GM10266 (cell line): Measurements from ENCODE around the gene CHN1.

ENCODE experiments used
- DNase-seq: peaks from one replicate; pipeline ENCODE4 v3.0.0; 2012; ENCODE audit errors: extremely low spot score
- CTCF ChIP-seq: IDR thresholded peaks from 2 replicates; pipeline ENCODE4 v1.5.1; 2012; ENCODE audit warnings: mild to moderate bottlenecking, low read depth; ENCODE audit not compliant: control insufficient read depth, insufficient read depth; ENCODE audit errors: missing control alignments

Gene CHN1

DNA sequence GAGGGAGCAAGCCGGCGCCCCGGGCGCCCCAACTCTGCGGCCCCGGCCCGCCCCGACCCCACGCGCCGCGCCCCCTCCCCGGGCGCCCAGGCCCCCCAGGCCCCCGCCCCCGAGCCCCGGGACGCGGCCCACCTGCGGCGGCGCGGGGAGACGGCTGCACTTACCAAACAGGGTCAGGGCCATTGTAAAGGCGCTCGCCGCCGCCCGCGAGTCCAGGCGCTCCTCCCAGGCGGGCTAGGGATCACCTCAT lies 526 bp downstream of the CHN1 start:
- DNase-seq: no peak
- no peak for TF ChIP-seq CTCF

GRCh38 chr2:175003875-175004729 lies 1.1 kb downstream of the CHN1 start:
- no peak for TF ChIP-seq CTCF
- no peak for DNase-seq

DNA sequence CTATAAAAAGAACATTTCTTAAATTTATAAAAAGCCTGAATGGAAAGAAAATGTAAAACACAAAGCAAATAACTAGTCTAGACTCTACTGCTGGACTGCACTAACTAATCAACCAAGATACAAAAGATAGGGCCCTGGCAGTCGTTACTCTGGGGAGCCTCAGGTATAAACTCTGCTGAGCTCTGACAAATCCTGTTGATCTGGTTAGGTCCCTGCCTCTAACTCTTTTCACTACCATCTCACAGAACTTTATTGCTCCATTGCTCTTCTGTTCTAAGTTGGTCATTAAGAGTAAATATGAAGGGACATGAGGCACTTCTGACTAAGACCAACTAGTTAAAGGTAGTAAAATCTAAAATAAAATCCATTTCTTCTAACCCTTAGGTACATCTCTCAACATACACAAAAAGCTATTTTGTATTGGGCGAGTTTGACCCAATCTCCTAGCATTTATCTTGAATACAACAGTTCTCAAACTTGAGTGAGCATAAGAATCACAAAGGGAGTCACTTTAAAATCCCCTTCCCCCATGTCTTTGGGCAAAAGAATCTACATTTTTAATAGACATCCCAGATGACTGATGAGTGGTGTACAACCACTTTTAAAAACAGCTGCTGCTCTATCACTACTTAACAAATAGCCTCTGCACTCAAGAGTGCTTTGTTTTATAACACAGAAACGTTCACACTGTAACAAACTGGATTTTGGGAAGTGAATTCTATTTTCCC lies 2.5 kb downstream of the CHN1 start:
- TF ChIP-seq CTCF: no peak
- no peak for DNase-seq

DNA sequence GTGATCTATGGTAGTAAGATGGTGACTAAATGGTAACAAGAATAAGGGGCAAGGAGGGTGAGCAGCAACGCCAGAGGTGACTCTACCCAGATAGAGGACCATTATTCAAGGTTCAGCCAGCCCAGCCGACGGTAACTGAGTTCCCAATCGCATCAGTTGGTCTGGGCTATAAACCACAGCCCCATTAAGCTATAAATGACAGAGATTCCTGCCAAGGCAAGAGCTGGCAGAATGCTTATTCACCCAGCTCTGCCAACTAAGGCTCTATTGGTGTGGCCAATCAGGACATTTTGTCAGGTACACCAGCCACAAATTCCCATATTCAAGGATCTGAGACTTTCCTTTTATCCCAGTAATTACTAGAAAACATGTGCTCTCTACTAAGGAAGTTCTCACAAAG lies 3.6 kb downstream of the CHN1 start:
- no peak for TF ChIP-seq CTCF

DNA sequence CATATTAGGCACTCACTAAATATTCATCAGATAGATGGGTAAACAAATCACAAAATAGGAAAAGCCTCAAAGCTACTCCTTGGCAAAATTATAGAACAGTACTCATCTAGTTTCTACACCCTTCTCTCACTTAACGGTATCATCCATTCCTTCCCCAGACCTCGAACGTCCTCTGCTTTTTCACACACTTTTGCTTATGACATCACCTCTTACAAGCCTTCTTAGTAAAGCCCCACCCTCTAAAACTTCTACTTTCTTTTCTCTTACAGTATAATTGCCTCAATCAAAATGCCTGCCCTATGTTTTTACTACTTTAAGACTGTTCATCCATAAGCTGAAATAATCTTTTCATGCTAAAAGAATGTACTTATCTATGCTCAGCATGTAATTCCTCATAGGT lies 8.1 kb downstream of the CHN1 start:
- no peak for DNase-seq
- no peak for TF ChIP-seq CTCF

More for the DNA sequence above, 3.6 kb downstream of the CHN1 start:
- no peak for DNase-seq

DNA sequence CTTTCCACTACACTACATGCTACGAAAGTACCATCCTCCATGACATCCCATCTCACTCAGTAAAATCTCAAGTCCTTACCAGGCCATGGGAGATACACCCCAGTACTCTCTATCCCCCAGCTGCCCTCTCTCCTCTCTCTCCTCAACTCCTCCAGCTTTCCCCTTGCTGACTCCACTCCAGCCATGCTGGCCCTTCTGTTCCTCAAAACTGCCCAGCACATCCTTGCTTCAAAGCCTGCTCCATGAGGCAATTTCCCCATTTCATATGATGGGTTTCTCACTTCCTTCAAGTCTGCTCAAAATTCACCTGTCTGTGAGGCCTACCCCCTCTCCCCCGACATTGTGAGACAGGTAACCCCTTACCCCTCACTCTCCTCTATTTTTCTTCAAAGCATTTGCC lies 8.6 kb downstream of the CHN1 start:
- no peak for DNase-seq
- no peak for TF ChIP-seq CTCF

DNA sequence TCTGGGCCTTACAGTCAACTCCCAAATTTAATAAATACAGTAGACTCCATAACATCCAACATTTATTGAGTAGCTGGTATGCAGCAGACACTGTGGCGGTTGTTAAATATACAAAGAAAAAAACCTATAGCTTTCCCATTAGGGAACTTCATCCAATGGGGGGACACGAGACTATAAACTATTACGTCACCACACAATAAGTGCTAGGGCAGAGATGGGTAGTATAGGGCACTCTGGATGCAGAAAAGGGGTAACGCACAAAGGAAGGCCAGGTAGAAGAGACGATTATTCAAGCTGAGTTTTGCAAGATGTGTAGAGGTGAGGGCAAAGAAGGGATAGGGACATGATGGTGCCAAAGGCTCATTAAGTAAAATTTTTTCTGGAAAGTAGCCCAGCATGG lies 10.8 kb downstream of the CHN1 start:
- DNase-seq: no peak
- no peak for TF ChIP-seq CTCF
